ENCODE data around the gene MAPK8.
A peak's percentile ranks its signal among the peaks of the same experiment; 100 is the strongest.

Gene MAPK8

GRCh38 chr10:48389272-48389671 is 82.8 kb downstream of the MAPK8 start:
- DNase-seq: no peak

- no peak for DNase-seq
Observed at GRCh38 chr10:48389846-48390557, 83.5 kb downstream of the MAPK8 start.

DNA sequence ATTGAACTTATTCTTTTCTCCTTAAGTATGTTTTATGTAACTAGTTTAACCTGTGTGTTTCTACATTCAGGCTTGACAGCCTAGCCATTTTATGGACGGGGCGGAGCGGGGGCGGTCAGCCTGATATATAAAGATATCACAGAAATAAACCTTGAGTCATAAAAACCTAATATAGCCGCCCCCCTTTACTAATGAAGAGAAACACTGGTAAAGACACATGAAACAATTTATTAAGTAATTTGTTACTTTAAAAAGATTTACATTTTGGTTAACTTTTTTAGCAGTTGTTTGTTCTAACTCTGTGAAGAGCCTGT is 84.0 kb downstream of the MAPK8 start:
- no peak for DNase-seq

DNA sequence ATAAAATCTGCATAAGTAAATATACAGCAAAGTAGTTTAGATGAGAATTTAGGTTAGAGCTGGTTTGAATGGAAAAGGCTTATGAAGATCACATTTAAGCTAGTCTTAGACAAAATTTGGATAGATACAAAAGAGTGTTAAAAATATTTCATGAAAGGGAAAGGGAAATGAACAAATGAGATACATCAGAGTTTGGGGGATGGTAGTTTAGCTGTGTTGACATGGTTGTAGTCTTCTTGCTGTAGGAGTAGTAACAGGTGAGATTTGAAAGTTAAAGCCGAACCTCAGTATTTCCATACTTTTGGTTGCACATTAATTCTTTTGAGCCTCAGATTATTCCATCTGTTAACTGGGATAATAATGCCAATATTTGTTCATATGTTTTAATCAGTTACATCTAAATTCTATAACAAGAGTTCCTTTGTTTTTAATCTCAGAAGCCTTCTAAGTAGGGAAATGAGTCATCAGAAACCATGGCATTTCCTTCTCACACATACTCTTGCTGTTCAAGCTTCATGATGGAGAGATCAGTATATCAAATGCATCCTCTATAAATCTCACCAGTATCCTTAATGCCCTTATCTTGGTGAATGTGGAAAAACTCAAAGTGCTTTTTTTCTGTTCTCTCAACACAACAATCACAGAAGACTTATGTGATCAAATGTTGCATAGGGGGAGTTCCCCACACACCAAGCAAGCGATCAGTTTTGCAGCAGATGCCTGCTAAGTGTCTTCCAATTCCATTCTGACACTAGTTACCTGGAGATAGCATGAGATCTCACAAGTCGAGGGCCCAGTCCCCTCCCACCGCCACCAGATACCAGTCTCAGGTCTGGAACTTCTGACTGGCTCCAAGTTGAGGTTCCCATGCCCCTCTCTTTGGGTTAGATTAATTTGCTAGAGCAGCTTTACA is 84.7 kb downstream of the MAPK8 start:
- peak in 1 of 2 experiments; percentile 70 for DNase-seq

DNA sequence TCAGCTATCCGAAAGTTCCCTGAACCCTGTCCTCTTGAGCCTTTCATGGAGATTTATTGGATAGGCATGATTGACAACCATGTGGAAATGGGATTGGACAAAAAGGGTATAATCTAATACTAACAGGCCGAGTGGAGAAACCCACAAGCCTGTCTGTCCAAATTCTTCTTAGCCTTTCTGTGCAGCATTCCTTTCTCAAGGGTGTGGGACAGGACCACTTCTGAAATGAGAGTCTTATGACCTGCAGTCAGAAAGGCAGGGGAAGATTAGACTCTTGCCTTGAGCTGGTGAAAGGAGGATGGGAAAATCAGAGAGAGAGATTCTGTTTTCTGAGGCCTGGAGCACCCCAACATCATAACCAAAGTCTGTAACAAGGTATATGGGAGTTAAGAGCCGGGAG is 85.5 kb downstream of the MAPK8 start:
- DNase-seq: no peak

DNA sequence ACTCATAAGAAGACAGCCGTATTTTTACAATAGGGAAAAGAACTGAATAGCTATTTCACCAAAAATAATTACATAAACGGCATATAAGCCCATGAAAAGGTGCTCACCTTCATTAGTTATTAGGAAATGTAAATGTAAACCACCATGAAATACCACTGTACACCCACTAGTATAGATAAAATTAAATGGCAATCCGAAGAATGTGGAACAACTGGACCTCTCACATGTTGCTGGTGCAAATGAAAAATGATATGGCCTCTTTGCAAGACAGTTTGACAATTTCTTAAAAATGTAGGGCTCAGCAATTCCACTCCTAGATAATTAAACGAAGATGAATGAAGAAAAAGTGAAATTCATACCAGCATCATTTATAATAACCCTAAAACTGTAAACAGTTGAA is 91.8 kb downstream of the MAPK8 start:
- DNase-seq: no peak

DNA sequence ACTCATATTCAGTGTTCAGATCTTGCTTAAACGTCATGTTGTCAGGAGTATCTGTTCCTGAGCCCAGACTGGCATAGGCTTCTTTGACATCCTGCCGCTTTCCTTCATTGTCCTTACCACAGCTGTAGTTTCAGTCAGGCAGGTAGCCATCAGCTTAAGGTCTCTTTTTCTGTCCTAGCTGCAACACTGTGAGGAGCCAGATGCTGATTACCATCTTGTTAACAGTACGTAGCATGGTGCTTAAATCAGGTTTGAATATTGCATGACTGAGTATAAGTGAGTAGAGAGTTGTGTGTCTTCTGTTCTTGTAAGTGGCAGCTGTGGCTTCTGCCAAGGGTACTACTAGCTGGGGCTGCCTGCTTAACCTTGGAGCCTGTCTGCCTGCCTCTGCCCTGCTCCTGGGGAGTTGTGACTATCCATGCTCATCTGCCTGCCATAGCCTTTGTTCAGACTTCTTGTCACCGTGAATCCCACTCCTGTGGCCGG is 92.6 kb downstream of the MAPK8 start:
- DNase-seq: no peak

DNA sequence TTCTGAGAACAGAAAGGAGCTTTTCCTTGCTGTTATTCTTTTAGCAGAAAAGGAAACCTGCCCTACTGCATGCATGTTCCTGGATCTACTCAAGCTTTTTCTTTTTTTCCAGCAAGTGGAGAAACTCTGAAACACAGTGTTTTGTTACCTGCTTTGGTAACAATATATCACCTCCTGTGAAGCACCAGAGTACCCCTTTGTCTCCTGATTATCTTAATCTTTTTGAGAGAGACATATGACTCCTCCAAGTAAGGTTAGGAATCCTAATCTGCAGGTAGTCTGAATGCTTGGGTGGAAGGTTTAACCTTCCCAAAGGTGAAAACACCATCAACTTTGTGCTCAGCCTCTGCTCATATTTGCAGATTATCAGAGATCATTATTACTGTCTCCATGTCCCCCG is 93.1 kb downstream of the MAPK8 start:
- no peak for DNase-seq

- no peak for DNase-seq
Observed at GRCh38 chr10:48400129-48400849, 93.8 kb downstream of the MAPK8 start.

GRCh38 chr10:48400850-48401220 is 94.4 kb downstream of the MAPK8 start:
- no peak for DNase-seq

DNA sequence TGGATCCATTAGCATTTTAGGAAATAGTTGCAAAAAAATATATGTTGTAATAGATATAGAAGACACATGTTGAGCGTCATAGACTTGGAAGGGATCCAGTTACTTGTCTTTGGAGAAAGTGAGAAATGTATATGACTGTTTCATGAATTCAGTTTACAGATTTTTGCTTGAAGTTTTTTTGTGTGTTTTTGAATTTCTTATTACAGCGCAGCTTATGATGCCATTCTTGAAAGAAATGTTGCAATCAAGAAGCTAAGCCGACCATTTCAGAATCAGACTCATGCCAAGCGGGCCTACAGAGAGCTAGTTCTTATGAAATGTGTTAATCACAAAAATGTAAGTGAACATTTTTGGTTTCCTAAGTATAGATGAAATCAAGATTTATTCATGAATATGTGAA is 98.2 kb downstream of the MAPK8 start:
- no peak for DNase-seq

- peak in 1 of 2 experiments; percentile 19 for DNase-seq
Observed at GRCh38 chr10:48406204-48406603, 99.7 kb downstream of the MAPK8 start.

- no peak for DNase-seq
Observed at GRCh38 chr10:48406658-48407057, 100.2 kb downstream of the MAPK8 start.

GRCh38 chr10:48410503-48410902 is 104.0 kb downstream of the MAPK8 start:
- no peak for DNase-seq

GRCh38 chr10:48411510-48411909 is 105.0 kb downstream of the MAPK8 start:
- DNase-seq: no peak

DNA sequence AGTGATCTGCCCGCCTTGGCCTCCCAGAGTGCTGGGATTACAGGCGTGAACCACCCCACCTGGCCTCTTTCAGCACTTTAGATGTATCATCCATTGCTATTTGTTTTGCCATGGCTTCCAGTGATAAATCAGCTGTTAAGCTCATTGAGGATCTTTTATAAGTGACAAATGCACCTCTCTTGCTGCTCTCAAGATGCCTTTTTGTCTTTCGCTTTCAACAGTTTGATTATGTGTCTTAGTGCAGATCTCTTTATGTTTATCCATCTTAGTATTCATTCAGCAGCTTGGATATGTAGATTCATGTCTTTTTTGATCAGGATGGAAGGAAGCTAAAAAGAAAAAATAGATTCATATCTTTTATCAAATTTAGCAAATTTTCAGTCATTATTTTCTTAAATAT is 105.6 kb downstream of the MAPK8 start:
- DNase-seq: no peak

DNA sequence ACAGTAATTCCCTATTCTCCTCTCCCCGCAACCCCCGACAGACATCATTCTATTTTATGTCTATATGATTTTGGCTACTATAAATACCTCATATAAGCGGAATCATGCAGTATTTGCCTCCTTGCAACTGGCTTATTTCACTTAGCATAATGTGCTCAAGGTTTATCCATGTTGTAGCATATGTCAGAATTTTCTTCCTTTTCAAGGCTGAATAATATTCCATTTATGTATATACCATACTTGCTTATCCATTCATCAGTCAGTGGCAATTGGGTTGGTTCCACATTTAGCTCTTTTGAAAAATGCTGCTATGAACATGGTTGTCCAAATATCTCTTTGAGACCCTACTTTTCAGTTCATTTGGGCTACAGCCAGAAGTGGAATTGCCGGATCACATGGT is 106.5 kb downstream of the MAPK8 start:
- no peak for DNase-seq

DNA sequence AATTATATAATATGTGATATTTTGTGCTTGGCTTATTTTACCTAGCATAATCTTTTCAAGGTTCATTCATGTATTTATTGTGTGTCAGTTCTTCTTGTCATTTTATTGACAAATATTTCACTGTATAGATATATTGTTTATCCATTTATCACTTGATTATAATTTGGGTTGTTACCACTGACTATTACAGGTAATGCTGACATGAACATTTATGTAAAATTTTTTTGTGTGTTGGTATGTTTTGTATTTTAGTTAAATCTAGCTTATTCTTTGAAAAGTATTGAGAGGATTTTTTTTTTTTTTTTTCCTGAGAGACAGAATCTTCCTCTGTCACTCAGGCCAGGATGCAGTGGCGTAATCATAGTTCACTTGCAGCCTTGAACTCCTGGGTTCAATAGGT is 107.7 kb downstream of the MAPK8 start:
- DNase-seq: no peak

GRCh38 chr10:48414778-48415177 is 108.3 kb downstream of the MAPK8 start:
- no peak for DNase-seq

- no peak for DNase-seq
Observed at GRCh38 chr10:48416584-48417232, 110.2 kb downstream of the MAPK8 start.

DNA sequence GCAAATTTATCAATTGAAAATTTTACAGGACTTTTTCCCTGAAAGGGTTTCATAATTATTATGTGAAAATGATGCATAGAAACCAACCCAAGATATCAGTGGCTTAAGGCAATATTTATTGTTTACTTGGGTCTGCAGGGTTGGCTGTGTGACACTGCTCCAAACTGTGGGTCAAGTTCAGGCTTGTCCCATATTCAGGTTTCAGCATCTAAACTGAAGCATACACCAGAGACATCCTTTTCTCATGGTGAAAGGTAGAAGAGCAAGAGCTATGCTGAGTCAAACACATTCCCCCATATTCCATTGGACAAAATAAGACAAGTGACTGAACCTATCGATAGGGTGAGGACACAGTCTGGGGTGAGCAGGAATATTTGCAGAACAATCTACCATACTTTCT is 110.9 kb downstream of the MAPK8 start:
- no peak for DNase-seq

DNA sequence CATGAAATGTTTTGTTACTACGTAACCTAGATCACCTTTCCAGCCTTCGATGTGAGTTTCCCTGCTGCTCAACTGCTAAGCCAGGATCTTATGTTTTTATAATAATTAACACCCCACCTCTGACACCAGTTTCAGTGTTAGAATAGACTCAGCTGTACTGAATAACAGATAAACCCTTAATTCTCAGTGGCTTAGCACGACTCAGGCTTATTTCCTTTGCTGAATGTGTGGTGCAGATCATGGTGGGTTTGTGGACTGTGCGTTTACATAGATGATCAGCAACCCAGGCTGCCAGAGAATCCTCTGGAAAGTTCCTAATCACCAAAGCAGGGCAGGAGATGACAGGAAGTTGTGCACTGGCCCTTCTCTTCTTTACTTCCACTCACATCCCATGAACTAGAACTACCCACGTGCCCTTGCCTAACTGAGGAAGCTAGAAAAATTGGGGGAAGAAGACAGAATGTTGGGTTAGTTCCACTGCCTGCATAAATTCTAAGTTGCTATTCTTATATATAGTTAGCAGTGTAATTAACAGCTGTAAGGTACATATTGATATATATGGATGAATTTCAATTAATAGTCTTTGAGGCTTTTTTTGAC is 111.8 kb downstream of the MAPK8 start:
- DNase-seq: no peak

DNA sequence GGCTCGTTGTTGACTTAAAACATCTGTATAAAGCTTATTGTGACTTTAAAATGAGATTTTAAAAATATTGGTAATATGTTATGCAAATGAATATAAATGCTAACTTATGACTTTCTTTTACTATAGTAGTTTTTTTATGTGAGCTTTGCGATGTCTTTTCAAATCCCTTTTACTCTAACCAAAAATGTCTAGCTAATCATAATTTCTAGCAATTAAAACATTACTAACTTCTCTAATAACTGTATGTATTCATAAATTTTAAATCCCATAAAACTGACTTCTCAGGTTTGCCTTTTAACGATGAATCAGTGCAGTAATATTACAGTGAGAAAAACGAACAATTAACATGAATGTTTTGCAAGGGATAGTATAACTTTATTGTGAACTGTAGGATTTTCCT is 113.2 kb downstream of the MAPK8 start:
- DNase-seq: no peak

Data from SW 1271 (cell line).